DOHH2 (cell line): ENCODE results near the gene ZNF396.

Experiments used
- EZH2phosphoT487 ChIP-seq: fragments of 200-600 bp; sonication (generic); IDR thresholded peaks from 2 replicates; pipeline ENCODE4 v1.6.1; 2017; ENCODE audit warnings: borderline replicate concordance, mild to moderate bottlenecking, antibody characterized with exemption, low read length, moderate library complexity, mixed read lengths
- TF ChIP-seq, protein P1 (sequence below): fragments of 200-600 bp; sonication (generic); IDR thresholded peaks from one replicate; pipeline ENCODE4 v1.5.1; 2014; ENCODE audit warnings: antibody characterized with exemption, mild to moderate bottlenecking, low read depth, low read length; ENCODE audit not compliant: poor library complexity, severe bottlenecking

DNA sequence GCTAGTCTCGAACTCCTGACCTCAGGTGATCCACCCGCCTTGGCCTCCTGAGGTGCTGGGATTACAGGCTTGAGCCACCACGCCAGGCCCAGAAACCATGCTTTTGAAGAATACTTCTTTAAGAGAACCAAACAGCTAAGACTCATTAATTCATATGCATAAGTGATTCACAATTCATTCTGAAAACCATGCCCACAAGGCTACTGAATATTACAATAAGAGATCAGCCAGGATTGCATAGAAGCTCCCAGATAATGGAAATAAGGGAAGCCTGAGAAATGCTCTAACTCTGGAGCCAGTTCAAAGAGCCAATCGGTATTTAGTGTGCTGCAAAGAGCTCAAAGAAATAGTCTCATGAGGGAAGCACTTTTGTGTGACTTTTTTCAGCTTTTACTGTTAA, 2.4 kb downstream of the ZNF396 start:
- TF ChIP-seq EZH2phosphoT487 = no peak
- TF ChIP-seq, protein P1, sequence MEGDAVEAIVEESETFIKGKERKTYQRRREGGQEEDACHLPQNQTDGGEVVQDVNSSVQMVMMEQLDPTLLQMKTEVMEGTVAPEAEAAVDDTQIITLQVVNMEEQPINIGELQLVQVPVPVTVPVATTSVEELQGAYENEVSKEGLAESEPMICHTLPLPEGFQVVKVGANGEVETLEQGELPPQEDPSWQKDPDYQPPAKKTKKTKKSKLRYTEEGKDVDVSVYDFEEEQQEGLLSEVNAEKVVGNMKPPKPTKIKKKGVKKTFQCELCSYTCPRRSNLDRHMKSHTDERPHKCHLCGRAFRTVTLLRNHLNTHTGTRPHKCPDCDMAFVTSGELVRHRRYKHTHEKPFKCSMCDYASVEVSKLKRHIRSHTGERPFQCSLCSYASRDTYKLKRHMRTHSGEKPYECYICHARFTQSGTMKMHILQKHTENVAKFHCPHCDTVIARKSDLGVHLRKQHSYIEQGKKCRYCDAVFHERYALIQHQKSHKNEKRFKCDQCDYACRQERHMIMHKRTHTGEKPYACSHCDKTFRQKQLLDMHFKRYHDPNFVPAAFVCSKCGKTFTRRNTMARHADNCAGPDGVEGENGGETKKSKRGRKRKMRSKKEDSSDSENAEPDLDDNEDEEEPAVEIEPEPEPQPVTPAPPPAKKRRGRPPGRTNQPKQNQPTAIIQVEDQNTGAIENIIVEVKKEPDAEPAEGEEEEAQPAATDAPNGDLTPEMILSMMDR = no peak
